T-helper 2 cell treated with Interferon-gamma antibody and Interleukin-4, amounts not matched to agents 100 ng/mL and 5 ng/mL, for 36 hours (primary cell): Measurements from ENCODE around the gene GALNT8. TPM values are rescaled to one million over a fixed set of nuclear protein-coding genes. Genes with fewer than 3 reads are reported as not detected.

Source experiments
- intact Hi-C: fragments of 100-400 bp; cut with micrococcal nuclease; formaldehyde crosslinking; loops from one replicate; pipeline ENCODE4 v1.15.1; 2023
- total RNA-seq: library from RNA; stranded (reverse); gene quantifications from 2 replicates; pipeline ENCODE4 v1.2.3, GENCODE V29; 2022

The GALNT8 gene
- total RNA-seq, 1 donor from 2014 or later = 2.1 TPM

DNA sequence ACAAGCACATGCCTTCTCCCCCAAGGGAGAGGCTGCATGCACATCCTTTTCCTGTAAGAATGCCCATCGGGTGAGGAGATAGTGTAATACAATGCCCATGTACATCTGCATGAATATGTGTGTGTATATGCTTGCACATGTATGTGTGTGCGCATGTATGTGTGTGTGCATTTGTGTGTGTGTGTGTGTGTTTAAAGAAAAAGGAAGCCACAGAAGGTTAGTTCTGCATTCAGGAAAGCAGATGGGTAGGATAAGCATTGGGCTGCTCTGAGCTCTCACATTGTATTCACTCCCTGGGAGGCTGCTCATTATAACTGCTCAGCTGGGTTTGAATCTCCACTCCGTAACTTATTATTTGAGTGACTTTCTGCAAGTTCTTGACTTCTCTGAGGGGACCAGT lies 74.3 kb downstream of the GALNT8 start:
- intact Hi-C loops = no loop called here

DNA sequence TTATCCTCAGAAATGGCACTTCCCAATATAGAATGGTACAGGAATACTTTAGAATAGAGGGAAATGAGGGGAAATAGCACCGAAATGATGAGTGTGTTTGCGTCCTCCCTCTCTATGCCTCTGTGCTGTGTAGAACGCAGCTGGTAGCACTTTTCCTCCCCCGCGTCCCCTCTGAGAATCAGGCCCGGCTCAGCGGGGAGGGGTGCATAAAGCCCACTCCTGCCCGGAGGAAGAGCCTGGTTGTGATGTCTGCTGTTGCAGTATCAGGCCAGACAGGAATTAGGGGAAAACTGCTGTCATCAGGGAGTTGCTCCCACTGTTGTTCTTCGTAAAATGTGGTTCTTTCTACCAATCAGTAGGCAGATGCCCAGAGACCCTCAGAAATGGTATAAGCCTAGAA lies 76.0 kb downstream of the GALNT8 start:
- intact Hi-C loops = no loop called here

DNA sequence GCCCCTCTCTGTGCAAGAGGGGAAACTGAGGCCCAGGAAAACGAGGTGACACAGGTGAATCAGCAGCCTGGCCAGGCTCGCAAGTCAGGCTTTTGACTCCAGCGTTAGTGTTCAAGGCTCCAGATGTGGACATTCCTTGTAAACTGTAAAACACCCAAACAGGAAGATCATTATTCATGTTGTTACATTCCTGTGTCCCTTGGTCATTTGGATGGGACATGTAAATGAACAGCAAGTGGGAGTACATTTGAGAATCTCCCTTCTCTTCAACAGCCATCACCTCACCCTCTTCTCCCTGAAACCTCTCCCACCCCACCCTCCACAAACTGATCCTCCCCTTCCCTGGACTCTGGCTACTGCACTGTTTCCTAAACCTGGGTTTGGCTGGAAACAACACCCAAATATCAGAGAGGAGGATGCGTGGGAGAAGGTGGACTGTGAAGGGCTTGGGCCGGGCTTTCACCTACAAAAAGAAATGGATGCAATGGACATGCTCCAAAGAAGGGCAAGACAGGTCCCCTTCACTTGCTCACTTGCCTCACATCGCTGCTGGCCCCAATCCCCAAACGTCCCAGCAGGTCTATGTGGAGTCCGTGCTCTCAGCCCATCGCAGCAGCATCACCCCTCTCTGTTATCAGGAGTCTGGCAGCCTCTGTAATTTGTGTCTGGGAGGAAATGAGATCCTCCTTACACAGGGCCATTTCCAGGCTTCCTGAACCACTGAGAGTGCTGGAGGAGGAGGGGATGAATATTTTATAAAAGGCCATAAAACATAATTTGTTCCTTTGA lies 76.7 kb downstream of the GALNT8 start:
- intact Hi-C loops = no loop called here

GRCh38 chr12:4800555-4800954 lies 80.4 kb downstream of the GALNT8 start:
- intact Hi-C loops = no loop called here

- intact Hi-C loops = no loop called here
These were observed 82.6 kb downstream of the GALNT8 start for GRCh38 chr12:4802841-4803240.

DNA sequence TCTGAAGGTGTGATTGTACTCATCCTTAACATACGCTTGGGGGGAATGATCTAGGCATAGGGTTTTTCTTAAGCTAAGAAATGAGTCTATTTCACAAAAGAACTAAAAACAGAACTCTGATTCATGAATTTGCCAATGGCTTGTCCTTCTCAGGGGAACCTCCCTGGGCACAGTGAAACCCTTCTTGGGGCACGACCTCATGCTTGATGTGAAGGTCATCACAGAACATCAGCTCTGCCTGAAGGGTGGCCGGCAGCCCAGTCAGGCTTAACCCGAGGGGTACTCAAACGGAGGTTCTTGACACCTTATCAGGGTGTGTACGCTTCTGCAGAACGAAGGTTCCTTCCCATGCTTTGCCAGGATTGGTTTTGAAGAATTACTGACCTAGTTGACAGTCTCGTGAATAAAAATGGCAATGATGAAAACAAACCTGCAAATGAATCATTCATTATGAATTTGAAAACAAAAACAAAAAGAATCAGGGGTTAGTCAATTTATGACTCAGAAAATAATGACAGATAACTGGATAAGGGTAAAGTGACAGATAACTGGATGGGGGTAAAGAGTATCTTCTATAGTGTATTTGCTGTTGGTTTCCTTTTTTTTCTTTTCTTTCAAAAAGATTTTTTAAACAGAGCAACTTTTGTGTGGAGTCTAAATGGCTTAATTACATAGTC lies 86.4 kb downstream of the GALNT8 start:
- intact Hi-C loops = loop anchor here (2.0 kb wide), 1 partner anchor 22 kb away; no protein-coding TSS in a partner anchor

GRCh38 chr12:4807116-4807783 lies 87.0 kb downstream of the GALNT8 start:
- intact Hi-C loops = loop anchor here (2.0 kb wide), 1 partner anchor 22 kb away; no protein-coding TSS in a partner anchor

DNA sequence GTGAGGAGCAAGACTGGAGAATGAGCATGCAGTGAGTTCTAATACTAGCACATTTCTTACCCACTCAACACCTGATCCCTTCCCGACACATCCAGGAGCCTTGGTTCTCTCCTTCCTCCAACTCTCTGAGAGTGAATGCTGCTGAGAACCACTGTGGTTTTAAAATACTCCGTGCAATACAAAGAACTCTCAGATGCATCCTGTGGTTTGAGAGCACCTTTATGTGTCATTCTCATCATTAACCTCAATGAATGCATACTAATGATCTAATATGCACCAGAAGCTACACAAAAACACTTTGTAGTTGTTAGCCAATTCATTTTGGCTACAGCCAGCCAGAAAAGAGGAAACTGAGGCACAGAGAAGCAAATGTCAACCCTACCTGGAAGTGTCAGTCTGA lies 87.6 kb downstream of the GALNT8 start:
- intact Hi-C loops = loop anchor here (2.0 kb wide), 1 partner anchor 21 kb away; no protein-coding TSS in a partner anchor

GRCh38 chr12:4809013-4809448 lies 88.8 kb downstream of the GALNT8 start:
- intact Hi-C loops = no loop called here

DNA sequence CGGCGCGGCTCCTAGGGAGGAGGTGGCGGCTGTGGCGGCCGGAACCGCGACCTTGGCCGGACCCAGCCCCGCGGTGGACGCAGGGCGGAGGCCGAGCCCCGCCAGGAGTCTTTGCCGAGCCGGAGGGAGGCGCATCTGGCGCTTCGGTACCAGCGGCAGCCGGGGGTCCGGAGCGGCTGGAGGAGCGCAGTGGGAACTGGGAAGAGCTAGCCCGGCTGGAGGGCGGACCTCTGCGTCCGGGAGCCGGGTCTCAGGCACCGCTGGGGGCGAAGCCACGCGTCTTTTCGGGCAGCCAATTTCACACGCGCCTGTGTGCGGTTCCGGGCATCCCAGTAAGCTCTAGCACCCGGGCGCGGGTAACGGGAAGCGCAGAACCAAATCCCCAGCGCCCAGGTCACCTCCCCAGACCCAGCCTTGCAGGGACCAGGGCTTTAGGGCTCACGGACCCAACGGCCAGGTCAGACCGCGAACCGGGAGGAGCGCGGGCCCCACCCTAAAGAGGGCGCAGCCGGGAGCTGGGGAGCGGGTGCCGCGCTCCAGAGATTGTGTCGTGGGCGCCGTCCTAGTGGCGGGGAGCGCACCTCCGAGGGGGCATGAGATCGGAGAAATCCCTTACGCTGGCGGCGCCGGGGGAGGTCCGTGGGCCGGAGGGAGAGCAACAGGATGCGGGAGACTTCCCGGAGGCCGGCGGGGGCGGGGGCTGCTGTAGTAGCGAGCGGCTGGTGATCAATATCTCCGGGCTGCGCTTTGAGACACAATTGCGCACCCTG lies 89.4 kb downstream of the GALNT8 start:
- intact Hi-C loops = no loop called here

DNA sequence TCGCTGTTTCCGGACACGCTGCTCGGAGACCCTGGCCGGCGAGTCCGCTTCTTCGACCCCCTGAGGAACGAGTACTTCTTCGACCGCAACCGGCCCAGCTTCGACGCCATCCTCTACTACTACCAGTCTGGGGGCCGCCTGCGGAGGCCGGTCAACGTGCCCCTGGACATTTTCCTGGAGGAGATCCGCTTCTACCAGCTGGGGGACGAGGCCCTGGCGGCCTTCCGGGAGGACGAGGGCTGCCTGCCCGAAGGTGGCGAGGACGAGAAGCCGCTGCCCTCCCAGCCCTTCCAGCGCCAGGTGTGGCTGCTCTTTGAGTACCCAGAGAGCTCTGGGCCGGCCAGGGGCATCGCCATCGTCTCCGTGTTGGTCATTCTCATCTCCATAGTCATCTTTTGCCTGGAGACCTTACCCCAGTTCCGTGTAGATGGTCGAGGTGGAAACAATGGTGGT lies 90.0 kb downstream of the GALNT8 start:
- intact Hi-C loops = no loop called here

DNA sequence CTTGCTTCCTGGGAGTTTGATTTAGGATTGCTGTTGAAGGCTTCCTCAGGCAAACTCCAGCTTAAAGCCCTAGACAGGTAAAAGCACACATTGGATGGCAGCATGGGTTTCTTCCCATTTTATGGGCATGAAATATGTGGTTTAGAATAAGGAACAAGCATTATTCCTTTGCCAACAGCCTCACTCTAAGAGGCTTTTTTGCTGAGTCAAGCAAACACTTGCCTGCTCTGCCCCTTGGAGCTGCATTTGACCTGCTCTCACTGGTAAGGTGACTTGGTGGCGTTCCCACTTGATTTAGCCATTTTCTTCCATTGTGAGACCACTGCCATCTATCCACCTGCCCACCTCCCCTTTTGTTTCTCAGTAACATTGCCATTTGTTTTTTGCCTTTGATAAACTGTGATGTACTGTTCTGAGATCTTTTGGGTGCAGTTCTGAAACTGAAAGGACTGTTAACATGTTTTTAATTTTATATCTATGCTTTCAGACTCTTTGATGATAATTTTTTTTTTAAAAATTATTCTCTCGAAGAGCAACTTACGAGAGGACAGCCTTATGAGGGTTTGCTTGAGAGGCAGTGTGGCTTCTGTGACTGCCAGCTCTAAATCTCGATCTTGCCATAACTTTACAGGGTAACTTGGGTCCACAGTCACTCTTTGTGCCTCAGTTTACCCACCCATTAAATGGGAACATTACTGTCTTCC lies 92.6 kb downstream of the GALNT8 start:
- intact Hi-C loops = no loop called here

DNA sequence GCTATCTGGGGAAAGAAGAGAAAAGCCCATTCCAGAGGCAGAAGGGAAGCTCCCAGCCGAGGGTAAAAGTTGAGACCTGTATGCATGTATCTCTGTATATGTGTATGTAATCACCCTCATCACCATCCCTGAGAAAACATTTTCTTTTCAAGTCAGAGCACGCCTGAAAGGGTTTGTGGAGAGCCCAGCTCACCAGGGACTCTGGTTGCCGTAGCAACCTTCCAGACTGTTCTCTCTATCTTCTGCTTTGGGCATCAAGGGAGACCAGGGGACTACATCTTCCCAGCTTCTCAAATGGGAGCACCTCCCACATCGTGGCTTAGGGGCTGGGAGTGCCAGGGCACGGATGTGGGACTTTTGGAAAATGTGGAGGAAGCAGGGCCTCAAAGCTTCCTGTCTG lies 93.5 kb downstream of the GALNT8 start:
- intact Hi-C loops = no loop called here

DNA sequence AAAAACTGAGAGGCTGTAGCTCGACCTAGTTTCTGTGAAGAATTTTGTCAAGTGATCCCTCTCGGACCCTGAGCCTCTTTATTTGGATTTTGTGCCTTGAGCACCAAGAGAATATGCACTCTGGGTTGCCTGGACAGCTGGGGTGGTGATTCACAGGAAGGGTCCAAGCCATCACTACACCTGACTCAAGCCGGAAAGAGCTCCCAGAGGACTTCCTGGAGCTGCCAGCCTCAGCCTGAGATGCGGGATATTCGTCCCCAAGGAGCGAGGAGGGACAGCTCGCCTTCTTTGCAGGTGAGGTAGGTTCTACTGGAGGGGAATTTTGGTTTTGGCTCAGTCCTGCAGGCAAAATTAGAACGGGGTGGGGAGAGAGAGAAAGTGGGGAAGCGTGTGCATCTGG lies 94.3 kb downstream of the GALNT8 start:
- intact Hi-C loops = no loop called here

GRCh38 chr12:4816744-4817525 lies 96.7 kb downstream of the GALNT8 start:
- intact Hi-C loops = loop anchor here (5.0 kb wide), 1 partner anchor 40 kb away; no protein-coding TSS in a partner anchor

DNA sequence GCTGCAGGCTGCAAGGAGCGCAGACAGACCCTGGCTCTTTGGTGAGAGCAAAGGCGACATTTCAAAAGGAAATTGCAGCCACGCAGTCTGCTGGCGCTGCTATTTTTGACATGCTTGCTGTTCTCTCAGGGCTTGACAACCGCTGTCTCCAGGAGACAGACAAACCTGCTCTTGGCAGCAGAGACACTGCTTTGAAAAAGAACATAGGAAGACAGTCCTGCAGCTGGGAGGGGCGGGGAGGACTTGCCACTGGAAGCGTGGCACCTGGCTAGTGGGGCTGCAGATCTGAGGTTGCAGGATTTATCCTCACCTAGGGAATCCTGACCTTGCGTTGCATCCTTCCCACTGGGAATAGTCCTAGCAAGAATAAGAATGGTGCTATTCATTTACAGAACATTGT lies 97.7 kb downstream of the GALNT8 start:
- intact Hi-C loops = loop anchor here (5.0 kb wide), 1 partner anchor 39 kb away; no protein-coding TSS in a partner anchor

- intact Hi-C loops = loop anchor here (5.0 to 10.0 kb wide), 2 partner anchors 38 to 285 kb away; partner anchors contain the start of gene RAD51AP1
These were observed 99.5 kb downstream of the GALNT8 start for GRCh38 chr12:4819654-4820053.

DNA sequence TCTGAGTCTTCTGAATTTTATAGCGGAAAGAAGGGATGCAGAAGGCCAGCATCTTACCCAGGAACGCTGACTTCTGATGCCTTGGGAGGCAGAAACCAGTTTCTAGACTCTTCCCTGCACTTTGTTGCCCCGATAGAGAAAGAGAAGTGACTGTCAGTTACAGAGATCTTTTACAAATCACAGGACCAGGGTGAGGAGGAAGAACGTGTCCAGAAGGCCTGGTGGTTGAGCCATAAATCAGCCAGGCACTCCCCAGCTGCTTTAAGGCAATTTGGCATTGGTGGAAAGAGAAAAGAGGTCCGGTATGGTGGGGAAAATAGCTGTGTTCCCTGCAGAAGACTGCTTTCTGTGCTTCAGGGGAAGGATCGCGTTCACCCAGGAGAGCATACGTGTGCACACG lies 100.8 kb downstream of the GALNT8 start:
- intact Hi-C loops = loop anchor here (10.0 kb wide), 1 partner anchor 286 kb away; the partner anchor contains the start of gene RAD51AP1
